HepG2 (cell line): Measurements from ENCODE around the gene PEMT. TPM values are rescaled to one million over a fixed set of nuclear protein-coding genes. Genes with fewer than 3 reads are reported as not detected.

ENCODE experiments used
- HNF4A ChIP-seq: sonication (generic); formaldehyde crosslinking; IDR thresholded peaks from 2 replicates; pipeline ENCODE4 v1.4.0; 2020; ENCODE audit warnings: missing genetic modification reagents
- MAF1 ChIP-seq: sonication (generic); formaldehyde crosslinking; IDR thresholded peaks from 2 replicates; pipeline ENCODE4 v1.5.0; 2020; ENCODE audit warnings: missing genetic modification reagents, borderline replicate concordance
- NFYC ChIP-seq: IDR thresholded peaks from 2 replicates; pipeline ENCODE4 v1.6.1; 2016; ENCODE audit warnings: missing genetic modification reagents, missing compliant biosample characterization
- SRSF9 ChIP-seq: fragments of 200-400 bp; formaldehyde crosslinking; IDR thresholded peaks from 2 replicates; pipeline ENCODE4 v1.6.1; 2018; ENCODE audit warnings: borderline replicate concordance, mild to moderate bottlenecking, low read depth, low read length; ENCODE audit not compliant: insufficient read depth, poor library complexity, severe bottlenecking
- ZBTB21 ChIP-seq: sonication (generic); formaldehyde crosslinking; IDR thresholded peaks from 2 replicates; pipeline ENCODE4 v1.4.0; 2020; ENCODE audit warnings: missing genetic modification reagents
- ZNF234 ChIP-seq: sonication (generic); formaldehyde crosslinking; conservative IDR thresholded peaks from 2 replicates; pipeline ENCODE4 v1.5.1; 2020; ENCODE audit warnings: mild to moderate bottlenecking, missing genetic modification reagents
- ZNF260 ChIP-seq: sonication (generic); formaldehyde crosslinking; IDR thresholded peaks from 2 replicates; pipeline ENCODE4 v1.4.0; 2020; ENCODE audit warnings: missing genetic modification reagents, low read depth, mild to moderate bottlenecking, borderline replicate concordance
- ZNF496 ChIP-seq: sonication (generic); formaldehyde crosslinking; IDR thresholded peaks from 2 replicates; pipeline ENCODE4 v1.8.1; 2023; ENCODE audit warnings: mild to moderate bottlenecking, moderate library complexity, missing genetic modification reagents; ENCODE audit not compliant: insufficient replicate concordance
- ZNF83 ChIP-seq: sonication (generic); formaldehyde crosslinking; IDR thresholded peaks from 2 replicates; pipeline ENCODE4 v1.4.0; 2020; ENCODE audit warnings: missing genetic modification reagents, mild to moderate bottlenecking, borderline replicate concordance
- polyA plus RNA-seq, 8 experiments: library from polyadenylated mRNA; depleted of rRNA in 3 of 8; stranded (reverse) in 7 of 8; unstranded in 1 of 8; fragments of >200 nt; fragmentation: Illumina TruSeq in 4 of 8; extraction: Trizol in 4 of 8; gene quantifications; 2 replicates each; pipeline versions ENCODE4 v1.2.1 to v1.2.3, GENCODE V29; 2011 to 2016; ENCODE audit warnings: low read depth in 4 of 8, missing spikeins in 1 of 8, mixed read lengths in 1 of 8; ENCODE audit not compliant: insufficient read depth in 1 of 8
- total RNA-seq, 5 experiments: library from RNA; depleted of rRNA; stranded (reverse); fragments of >200 nt; fragmentation: Illumina TruSeq; extraction: Trizol; gene quantifications; 2 replicates each; pipeline ENCODE4 v1.2.3, GENCODE V29; 2016; ENCODE audit warnings: low read depth in 1 of 5
- TF ChIP-seq, protein P1 (sequence below): sonication (generic); formaldehyde crosslinking; IDR thresholded peaks from 2 replicates; pipeline ENCODE4 v1.8.0; 2022; ENCODE audit warnings: mild to moderate bottlenecking, missing genetic modification reagents; ENCODE audit not compliant: insufficient replicate concordance
- TF ChIP-seq, protein P2 (sequence below): IDR thresholded peaks from 2 replicates; pipeline ENCODE4 v1.6.1; 2012; ENCODE audit warnings: low read length, improper control_type of control experiment
- TF ChIP-seq, protein P3 (sequence below): sonication (generic); formaldehyde crosslinking; IDR thresholded peaks from 2 replicates; pipeline ENCODE4 v1.8.0; 2023; ENCODE audit warnings: mild to moderate bottlenecking, missing genetic modification reagents
- TF ChIP-seq, protein P4 (sequence below): sonication (generic); formaldehyde crosslinking; IDR thresholded peaks from 2 replicates; pipeline ENCODE4 v1.5.1; 2020; ENCODE audit warnings: mild to moderate bottlenecking, missing genetic modification reagents, moderate library complexity
- TF ChIP-seq, protein P5 (sequence below): sonication (generic); formaldehyde crosslinking; IDR thresholded peaks from 2 replicates; pipeline ENCODE4 v1.5.0; 2020; ENCODE audit warnings: mild to moderate bottlenecking, missing genetic modification reagents, borderline replicate concordance
- TF ChIP-seq, protein P6 (sequence below): sonication (generic); formaldehyde crosslinking; IDR thresholded peaks from 2 replicates; pipeline ENCODE4 v1.9.0; 2021; ENCODE audit warnings: missing genetic modification reagents, borderline replicate concordance

Gene PEMT
- total and polyA plus RNA-seq, 2 of the 13 experiments (the other 11 are each of a cell fraction or from before 2014, with no cell fraction given) = 31.7 to 43.6 TPM

DNA sequence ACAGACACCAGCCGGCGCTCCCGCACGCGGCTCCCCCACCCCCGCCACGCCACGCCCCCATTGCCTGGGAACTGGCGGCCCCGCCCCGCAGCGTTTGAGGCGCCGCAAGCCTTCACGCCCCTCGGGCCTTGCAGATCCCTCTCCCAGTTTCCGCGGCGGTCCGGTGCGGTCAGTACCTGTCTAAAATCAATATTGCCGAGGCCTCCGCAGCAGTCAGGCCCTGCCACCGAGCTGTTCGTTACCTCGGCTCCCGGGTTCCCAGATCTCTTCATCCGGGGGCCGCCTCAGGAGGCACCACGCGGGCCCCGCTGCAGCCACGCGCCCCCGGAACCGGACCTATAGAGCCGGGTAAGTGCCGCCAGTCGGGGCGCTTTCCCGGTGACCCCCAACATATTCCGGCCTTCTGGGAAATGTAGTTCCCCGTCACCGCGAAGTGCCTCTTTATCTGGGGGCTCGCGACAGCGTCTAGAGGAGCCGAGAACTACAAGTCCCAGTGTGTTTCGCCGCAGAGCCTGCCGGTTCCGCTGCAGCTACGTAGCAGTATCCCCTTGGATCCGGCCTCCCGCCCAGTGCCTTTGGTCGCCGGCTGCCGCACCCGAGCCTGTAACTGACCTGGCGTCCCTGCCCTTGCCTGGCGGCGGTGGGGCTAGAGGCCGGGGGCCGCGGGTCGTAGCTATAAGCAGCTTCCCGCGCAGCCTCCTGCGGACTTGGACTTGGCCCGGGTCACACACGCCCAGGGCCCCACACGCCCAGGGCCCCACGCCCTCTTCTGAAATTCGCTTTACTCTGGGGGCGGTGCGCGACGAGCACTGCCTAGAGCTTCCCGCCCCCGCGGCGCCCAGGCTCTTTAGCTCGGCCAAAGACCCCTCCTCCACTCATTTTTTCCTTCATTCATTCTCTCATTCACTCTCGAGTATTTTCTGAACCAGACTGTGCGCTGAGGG, at the start of gene PEMT (continued):
- TF ChIP-seq, protein P1, sequence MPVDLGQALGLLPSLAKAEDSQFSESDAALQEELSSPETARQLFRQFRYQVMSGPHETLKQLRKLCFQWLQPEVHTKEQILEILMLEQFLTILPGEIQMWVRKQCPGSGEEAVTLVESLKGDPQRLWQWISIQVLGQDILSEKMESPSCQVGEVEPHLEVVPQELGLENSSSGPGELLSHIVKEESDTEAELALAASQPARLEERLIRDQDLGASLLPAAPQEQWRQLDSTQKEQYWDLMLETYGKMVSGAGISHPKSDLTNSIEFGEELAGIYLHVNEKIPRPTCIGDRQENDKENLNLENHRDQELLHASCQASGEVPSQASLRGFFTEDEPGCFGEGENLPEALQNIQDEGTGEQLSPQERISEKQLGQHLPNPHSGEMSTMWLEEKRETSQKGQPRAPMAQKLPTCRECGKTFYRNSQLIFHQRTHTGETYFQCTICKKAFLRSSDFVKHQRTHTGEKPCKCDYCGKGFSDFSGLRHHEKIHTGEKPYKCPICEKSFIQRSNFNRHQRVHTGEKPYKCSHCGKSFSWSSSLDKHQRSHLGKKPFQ (CRISPR knock-in tag) = no peak
- TF ChIP-seq, protein P2, sequence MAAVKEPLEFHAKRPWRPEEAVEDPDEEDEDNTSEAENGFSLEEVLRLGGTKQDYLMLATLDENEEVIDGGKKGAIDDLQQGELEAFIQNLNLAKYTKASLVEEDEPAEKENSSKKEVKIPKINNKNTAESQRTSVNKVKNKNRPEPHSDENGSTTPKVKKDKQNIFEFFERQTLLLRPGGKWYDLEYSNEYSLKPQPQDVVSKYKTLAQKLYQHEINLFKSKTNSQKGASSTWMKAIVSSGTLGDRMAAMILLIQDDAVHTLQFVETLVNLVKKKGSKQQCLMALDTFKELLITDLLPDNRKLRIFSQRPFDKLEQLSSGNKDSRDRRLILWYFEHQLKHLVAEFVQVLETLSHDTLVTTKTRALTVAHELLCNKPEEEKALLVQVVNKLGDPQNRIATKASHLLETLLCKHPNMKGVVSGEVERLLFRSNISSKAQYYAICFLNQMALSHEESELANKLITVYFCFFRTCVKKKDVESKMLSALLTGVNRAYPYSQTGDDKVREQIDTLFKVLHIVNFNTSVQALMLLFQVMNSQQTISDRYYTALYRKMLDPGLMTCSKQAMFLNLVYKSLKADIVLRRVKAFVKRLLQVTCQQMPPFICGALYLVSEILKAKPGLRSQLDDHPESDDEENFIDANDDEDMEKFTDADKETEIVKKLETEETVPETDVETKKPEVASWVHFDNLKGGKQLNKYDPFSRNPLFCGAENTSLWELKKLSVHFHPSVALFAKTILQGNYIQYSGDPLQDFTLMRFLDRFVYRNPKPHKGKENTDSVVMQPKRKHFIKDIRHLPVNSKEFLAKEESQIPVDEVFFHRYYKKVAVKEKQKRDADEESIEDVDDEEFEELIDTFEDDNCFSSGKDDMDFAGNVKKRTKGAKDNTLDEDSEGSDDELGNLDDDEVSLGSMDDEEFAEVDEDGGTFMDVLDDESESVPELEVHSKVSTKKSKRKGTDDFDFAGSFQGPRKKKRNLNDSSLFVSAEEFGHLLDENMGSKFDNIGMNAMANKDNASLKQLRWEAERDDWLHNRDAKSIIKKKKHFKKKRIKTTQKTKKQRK = no peak
- TF ChIP-seq HNF4A (0 out of 2 replicates have a peak, but pooled peaks have one; percentile 15), ZNF496 (no peak), ZNF260 (no peak), ZNF234 (peak; percentile 72; the same call in 1 of the 2 replicates), SRSF9 (no peak), ZBTB21 (CRISPR knock-in tag) (no peak; the same call in 1 of the 2 replicates), MAF1 (CRISPR knock-in tag) (no peak), ZNF83 (CRISPR knock-in tag) (no peak), NFYC (CRISPR knock-in tag) (peak; percentile 49)
- TF ChIP-seq, protein P3, sequence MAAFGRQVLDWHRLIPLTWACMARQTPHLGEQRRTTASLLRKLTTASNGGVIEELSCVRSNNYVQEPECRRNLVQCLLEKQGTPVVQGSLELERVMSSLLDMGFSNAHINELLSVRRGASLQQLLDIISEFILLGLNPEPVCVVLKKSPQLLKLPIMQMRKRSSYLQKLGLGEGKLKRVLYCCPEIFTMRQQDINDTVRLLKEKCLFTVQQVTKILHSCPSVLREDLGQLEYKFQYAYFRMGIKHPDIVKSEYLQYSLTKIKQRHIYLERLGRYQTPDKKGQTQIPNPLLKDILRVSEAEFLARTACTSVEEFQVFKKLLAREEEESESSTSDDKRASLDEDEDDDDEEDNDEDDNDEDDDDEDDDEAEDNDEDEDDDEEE (CRISPR knock-in tag) = peak; percentile 70; the same call in 1 of the 2 replicates
- TF ChIP-seq, protein P4, sequence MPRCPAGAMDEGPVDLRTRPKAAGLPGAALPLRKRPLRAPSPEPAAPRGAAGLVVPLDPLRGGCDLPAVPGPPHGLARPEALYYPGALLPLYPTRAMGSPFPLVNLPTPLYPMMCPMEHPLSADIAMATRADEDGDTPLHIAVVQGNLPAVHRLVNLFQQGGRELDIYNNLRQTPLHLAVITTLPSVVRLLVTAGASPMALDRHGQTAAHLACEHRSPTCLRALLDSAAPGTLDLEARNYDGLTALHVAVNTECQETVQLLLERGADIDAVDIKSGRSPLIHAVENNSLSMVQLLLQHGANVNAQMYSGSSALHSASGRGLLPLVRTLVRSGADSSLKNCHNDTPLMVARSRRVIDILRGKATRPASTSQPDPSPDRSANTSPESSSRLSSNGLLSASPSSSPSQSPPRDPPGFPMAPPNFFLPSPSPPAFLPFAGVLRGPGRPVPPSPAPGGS (CRISPR knock-in tag) = no peak
- TF ChIP-seq, protein P5, sequence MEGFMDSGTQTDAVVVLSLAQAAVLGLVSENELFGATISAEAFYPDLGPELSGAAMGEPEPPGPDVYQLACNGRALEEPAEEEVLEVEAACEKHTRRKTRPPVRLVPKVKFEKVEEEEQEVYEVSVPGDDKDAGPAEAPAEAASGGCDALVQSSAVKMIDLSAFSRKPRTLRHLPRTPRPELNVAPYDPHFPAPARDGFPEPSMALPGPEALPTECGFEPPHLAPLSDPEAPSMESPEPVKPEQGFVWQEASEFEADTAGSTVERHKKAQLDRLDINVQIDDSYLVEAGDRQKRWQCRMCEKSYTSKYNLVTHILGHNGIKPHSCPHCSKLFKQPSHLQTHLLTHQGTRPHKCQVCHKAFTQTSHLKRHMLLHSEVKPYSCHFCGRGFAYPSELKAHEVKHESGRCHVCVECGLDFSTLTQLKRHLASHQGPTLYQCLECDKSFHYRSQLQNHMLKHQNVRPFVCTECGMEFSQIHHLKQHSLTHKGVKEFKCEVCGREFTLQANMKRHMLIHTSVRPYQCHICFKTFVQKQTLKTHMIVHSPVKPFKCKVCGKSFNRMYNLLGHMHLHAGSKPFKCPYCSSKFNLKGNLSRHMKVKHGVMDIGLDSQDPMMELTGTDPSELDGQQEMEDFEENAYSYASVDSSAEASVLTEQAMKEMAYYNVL (CRISPR knock-in tag) = peak; percentile 68; the same call in 1 of the 2 replicates
- TF ChIP-seq, protein P6, sequence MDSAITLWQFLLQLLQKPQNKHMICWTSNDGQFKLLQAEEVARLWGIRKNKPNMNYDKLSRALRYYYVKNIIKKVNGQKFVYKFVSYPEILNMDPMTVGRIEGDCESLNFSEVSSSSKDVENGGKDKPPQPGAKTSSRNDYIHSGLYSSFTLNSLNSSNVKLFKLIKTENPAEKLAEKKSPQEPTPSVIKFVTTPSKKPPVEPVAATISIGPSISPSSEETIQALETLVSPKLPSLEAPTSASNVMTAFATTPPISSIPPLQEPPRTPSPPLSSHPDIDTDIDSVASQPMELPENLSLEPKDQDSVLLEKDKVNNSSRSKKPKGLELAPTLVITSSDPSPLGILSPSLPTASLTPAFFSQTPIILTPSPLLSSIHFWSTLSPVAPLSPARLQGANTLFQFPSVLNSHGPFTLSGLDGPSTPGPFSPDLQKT (CRISPR knock-in tag) = 0 out of 2 replicates have a peak, but pooled peaks have one; percentile 75
